H1 (cell line): ENCODE results near the gene NEURL2. TPM values are rescaled to one million over a fixed set of nuclear protein-coding genes. Genes with fewer than 3 reads are reported as not detected.

Experiments
- CHD2 ChIP-seq: IDR thresholded peaks from 2 replicates; pipeline ENCODE4 v1.6.1; 2012; ENCODE audit warnings: low read length, improper control_type of control experiment
- CREB1 ChIP-seq: IDR thresholded peaks from 2 replicates; pipeline ENCODE4 v1.6.1; 2012; ENCODE audit warnings: inconsistent platforms
- E2F6 ChIP-seq: IDR thresholded peaks from 2 replicates; pipeline ENCODE4 v1.6.1; 2012; ENCODE audit warnings: inconsistent platforms
- EZH2 ChIP-seq: fragments of 200-600 bp; sonication (generic); IDR thresholded peaks from 2 replicates; pipeline ENCODE4 v1.7.1; 2012; ENCODE audit warnings: low read depth, mild to moderate bottlenecking, moderate library complexity, low read length, inconsistent platforms; ENCODE audit not compliant: severe bottlenecking
- FOSL1 ChIP-seq: IDR thresholded peaks from 2 replicates; pipeline ENCODE4 v1.6.1; 2011; ENCODE audit warnings: mild to moderate bottlenecking, low read depth, low read length, moderate library complexity; ENCODE audit not compliant: insufficient read depth
- GTF2F1 ChIP-seq: IDR thresholded peaks from 2 replicates; pipeline ENCODE4 v1.6.1; 2012; ENCODE audit warnings: low read depth, low read length, improper control_type of control experiment, borderline replicate concordance
- MAX ChIP-seq: IDR thresholded peaks from 2 replicates; pipeline ENCODE4 v1.6.1; 2012; ENCODE audit warnings: inconsistent platforms
- POLR2AphosphoS5 ChIP-seq: IDR thresholded peaks from 2 replicates; pipeline ENCODE4 v1.6.1; 2011; ENCODE audit warnings: low read depth, low read length
- SIRT6 ChIP-seq: IDR thresholded peaks from one replicate; pipeline ENCODE4 v1.7.1; 2012; ENCODE audit warnings: low read length, inconsistent platforms
- TAF1 ChIP-seq: IDR thresholded peaks from 2 replicates; pipeline ENCODE4 v1.6.1; 2011; ENCODE audit warnings: mild to moderate bottlenecking, low read depth, low read length
- TAF7 ChIP-seq: optimal IDR thresholded peaks from 2 replicates; pipeline ENCODE3; 2011; ENCODE audit warnings: low read depth, mild to moderate bottlenecking, inconsistent platforms, low read length, moderate library complexity, borderline replicate concordance
- TBP ChIP-seq: IDR thresholded peaks from 2 replicates; pipeline ENCODE4 v1.6.1; 2011; ENCODE audit warnings: low read depth, low read length, improper control_type of control experiment
- TCF12 ChIP-seq: IDR thresholded peaks from 2 replicates; pipeline ENCODE4 v1.6.1; 2011; ENCODE audit warnings: low read depth, mild to moderate bottlenecking, low read length
- TEAD4 ChIP-seq: IDR thresholded peaks from 2 replicates; pipeline ENCODE4 v1.6.1; 2012; ENCODE audit warnings: low read depth, low read length, inconsistent platforms, mixed read lengths
- polyA plus RNA-seq, 7 experiments: library from polyadenylated mRNA; depleted of rRNA in 3 of 7; stranded (reverse) in 5 of 7; unstranded in 2 of 7; fragments of >200 nt in 5 of 7; fragments of 200-250 nt in 2 of 7; gene quantifications; 1 replicate in 5 of 7; 2 replicates in 1 of 7; 4 replicates in 1 of 7; pipeline versions ENCODE4 v1.2.1 to v1.2.3, GENCODE V29; 2011 to 2013; ENCODE audit warnings: missing spikeins in 2 of 7, mixed read lengths in 2 of 7
- total RNA-seq: library from RNA; stranded (reverse); fragmentation: NEBNext Ultra II Directional; extraction: Animal tissue kit (Norgen Biotek cat#: 25700); gene quantifications from 2 replicates; pipeline ENCODE4 v1.2.1, GENCODE V29; 2021
- TF ChIP-seq, protein P1 (sequence below): IDR thresholded peaks from 2 replicates; pipeline ENCODE4 v1.6.1; 2011; ENCODE audit warnings: low read length, improper control_type of control experiment

The NEURL2 gene
- total and polyA plus RNA-seq, 2 of the 8 experiments (the other 6 are each of a cell fraction or from before 2014, with no cell fraction given), result 6.9 TPM

DNA sequence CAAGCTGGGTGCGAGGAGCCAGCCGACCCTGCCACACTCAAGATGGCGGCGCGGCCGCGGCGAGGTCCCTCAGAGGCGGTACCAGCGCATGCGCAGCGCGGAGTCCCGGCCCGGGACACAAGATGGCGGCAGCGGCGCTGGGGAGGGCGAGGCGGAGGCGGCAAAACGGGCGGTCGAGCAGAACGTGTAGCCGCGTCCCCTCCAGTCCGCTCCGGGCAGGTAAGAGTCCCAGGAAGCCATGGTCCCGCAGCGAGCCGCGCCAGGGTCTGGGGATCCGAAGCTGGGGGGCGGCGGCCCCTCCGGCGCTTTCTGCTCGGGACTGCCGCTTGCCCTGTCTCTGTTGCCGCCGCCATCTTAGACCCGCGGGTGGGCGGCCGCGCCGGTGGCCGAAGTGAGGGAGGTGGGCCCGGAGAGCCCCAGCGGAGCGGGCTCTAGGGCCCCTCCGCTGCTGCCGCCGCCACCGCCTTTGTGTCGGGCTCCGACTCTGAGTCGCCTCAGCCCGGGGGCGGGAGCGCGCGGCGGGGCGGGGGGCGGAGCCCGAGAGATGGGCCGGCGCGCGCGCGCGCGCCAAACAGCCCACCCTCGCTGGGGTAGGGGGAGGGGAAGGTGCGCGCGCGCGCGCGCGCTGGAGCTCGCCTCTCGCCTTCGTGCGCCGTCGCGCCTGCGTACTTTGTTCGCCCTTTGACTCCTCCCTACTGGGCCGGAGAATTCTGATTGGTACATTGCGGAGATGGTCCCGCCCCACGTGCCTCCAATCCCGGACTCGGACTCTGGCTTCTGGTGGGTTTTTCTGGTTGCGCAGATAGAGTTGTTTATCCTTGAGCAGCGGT is 43.8 kb upstream of the NEURL2 start, which contains the start of gene PCIF1 (continued):
- peak; percentile 16; the same call in 1 of the 2 replicates for TF ChIP-seq MAX
- peak; percentile 71 for TF ChIP-seq SIRT6
- TF ChIP-seq CHD2, result peak; percentile 49; the same call in 1 of the 2 replicates
- no peak; the same call in 1 of the 2 replicates for TF ChIP-seq CREB1
- no peak for TF ChIP-seq E2F6
- no peak for TF ChIP-seq TEAD4
- peak; percentile 94 for TF ChIP-seq TBP
- TF ChIP-seq POLR2AphosphoS5, result peak; percentile 90
- TF ChIP-seq TAF7, result peak; percentile 91
- no peak for TF ChIP-seq TCF12
- TF ChIP-seq, protein P1, sequence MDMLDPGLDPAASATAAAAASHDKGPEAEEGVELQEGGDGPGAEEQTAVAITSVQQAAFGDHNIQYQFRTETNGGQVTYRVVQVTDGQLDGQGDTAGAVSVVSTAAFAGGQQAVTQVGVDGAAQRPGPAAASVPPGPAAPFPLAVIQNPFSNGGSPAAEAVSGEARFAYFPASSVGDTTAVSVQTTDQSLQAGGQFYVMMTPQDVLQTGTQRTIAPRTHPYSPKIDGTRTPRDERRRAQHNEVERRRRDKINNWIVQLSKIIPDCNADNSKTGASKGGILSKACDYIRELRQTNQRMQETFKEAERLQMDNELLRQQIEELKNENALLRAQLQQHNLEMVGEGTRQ, result peak; percentile 74; the same call in 1 of the 2 replicates
- peak; percentile 43; the same call in 1 of the 2 replicates for TF ChIP-seq GTF2F1
- peak; percentile 98 for TF ChIP-seq TAF1
- TF ChIP-seq EZH2, result no peak
- TF ChIP-seq FOSL1, result 0 out of 2 replicates have a peak, but pooled peaks have one; percentile 58
